K562 (cell line): ENCODE data around the gene ALCAM.

Source experiments
- CTCF ChIP-seq, 3 experiments: IDR thresholded peaks in 2 of 3; conservative IDR thresholded peaks in 1 of 3; 2 replicates each; pipeline ENCODE4 v1.5.1; 2011 to 2012; ENCODE audit warnings: low read length in 3 of 3, mild to moderate bottlenecking in 3 of 3, control low read depth in 2 of 3, improper control_type of control experiment in 1 of 3, inconsistent platforms in 1 of 3, low read depth in 1 of 3, mixed read lengths in 1 of 3, moderate library complexity in 1 of 3; ENCODE audit not compliant: insufficient read depth in 2 of 3
- GTF2B ChIP-seq: IDR thresholded peaks from 2 replicates; pipeline ENCODE4 v1.6.1; 2011; ENCODE audit not compliant: insufficient read length; ENCODE audit errors: extremely low read depth
- GTF2F1 ChIP-seq: IDR thresholded peaks from 2 replicates; pipeline ENCODE4 v1.6.1; 2011; ENCODE audit warnings: low read depth, low read length, improper control_type of control experiment
- MAFK ChIP-seq: IDR thresholded peaks from 2 replicates; pipeline ENCODE4 v1.6.1; 2011; ENCODE audit warnings: low read length, improper control_type of control experiment
- MTA3 ChIP-seq: fragments of 450-650 bp; formaldehyde crosslinking; IDR thresholded peaks from 2 replicates; pipeline ENCODE4 v1.6.1; 2017; ENCODE audit warnings: mild to moderate bottlenecking, borderline replicate concordance
- POLR2AphosphoS5 ChIP-seq: IDR thresholded peaks from 2 replicates; pipeline ENCODE4 v1.6.1; 2011; ENCODE audit warnings: mild to moderate bottlenecking, low read depth, low read length, moderate library complexity; ENCODE audit not compliant: control insufficient read depth, insufficient read depth
- ZNF766 ChIP-seq: fragments of 200-800 bp; sonication (Bioruptor generic); conservative IDR thresholded peaks from 2 replicates; pipeline ENCODE4 v1.6.1; 2016; ENCODE audit warnings: missing genetic modification characterization, missing compliant biosample characterization

- TF ChIP-seq MTA3 (no peak), MAFK (no peak), CTCF (IDR thresholded peaks at IDR 0.05 in 2 of 3, conservative IDR thresholded peaks at IDR 0.05 in 1 of 3; ENCODE audit: insufficient read depth in 2 of 3, low read depth in 1 of 3, low read length in 3 of 3) (no peak), POLR2AphosphoS5 (no peak), ZNF766 (CRISPR knock-in tag) (no peak), GTF2B (no peak), GTF2F1 (no peak)
Observed at GRCh38 chr3:105529456-105529855, 162.7 kb downstream of the ALCAM start.
